Epithelial cell of proximal tubule (primary cell): ENCODE measurements around the gene ZDHHC11B. TPM values are rescaled to one million over a fixed set of nuclear protein-coding genes. Genes with fewer than 3 reads are reported as not detected.
"Not testable (repeated sequence)": the region's sequence is repeated elsewhere in the genome, so short reads cannot be mapped to it uniquely, and the experiment has no call there.

Experiments
- DNase-seq: peaks from one replicate; pipeline ENCODE4 v3.0.0-alpha.2; 2011; ENCODE audit warnings: low read depth
- H3K4me3 ChIP-seq: 2 replicates; pipeline ENCODE4 v1.5.1; 2011; ENCODE audit warnings: low read depth, mild to moderate bottlenecking, low read length
- total RNA-seq: library from RNA; depleted of rRNA; stranded (reverse); fragments of >200 nt; gene quantifications from 2 replicates; pipeline ENCODE4 v1.2.3, GENCODE V29; 2015
- TF ChIP-seq, protein P1 (sequence below): conservative IDR thresholded peaks from 2 replicates; pipeline ENCODE4 v1.5.1; 2012; ENCODE audit warnings: low read depth, mild to moderate bottlenecking, low read length

ZDHHC11B gene
- total RNA-seq, 1 donor from 2014 or later = not detected

DNA sequence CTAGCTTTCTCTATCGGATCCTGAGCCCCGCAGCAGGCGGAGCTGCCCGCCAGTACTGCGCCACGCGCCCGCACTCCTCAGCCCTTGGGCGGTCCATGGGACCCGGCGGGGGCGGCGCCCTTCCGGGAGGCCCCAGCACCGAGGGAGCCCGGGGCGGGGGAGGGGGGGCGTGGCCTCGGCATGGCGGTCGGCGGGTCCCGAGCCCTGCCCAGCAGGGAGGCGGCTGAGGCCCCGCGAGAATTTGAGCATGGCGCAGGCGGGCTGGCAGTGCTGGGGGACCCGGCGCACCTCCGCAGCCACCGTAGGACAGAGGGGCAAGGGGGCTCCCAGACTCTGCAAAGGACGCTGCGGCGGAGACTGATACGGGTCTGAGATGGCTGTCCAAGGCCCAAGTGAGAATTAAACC, 6.8 kb downstream of the ZDHHC11B start:
- TF ChIP-seq, protein P1, sequence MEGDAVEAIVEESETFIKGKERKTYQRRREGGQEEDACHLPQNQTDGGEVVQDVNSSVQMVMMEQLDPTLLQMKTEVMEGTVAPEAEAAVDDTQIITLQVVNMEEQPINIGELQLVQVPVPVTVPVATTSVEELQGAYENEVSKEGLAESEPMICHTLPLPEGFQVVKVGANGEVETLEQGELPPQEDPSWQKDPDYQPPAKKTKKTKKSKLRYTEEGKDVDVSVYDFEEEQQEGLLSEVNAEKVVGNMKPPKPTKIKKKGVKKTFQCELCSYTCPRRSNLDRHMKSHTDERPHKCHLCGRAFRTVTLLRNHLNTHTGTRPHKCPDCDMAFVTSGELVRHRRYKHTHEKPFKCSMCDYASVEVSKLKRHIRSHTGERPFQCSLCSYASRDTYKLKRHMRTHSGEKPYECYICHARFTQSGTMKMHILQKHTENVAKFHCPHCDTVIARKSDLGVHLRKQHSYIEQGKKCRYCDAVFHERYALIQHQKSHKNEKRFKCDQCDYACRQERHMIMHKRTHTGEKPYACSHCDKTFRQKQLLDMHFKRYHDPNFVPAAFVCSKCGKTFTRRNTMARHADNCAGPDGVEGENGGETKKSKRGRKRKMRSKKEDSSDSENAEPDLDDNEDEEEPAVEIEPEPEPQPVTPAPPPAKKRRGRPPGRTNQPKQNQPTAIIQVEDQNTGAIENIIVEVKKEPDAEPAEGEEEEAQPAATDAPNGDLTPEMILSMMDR = no peak
- H3K4me3 ChIP-seq = no peak overlapping the region
- DNase-seq = no peak

DNA sequence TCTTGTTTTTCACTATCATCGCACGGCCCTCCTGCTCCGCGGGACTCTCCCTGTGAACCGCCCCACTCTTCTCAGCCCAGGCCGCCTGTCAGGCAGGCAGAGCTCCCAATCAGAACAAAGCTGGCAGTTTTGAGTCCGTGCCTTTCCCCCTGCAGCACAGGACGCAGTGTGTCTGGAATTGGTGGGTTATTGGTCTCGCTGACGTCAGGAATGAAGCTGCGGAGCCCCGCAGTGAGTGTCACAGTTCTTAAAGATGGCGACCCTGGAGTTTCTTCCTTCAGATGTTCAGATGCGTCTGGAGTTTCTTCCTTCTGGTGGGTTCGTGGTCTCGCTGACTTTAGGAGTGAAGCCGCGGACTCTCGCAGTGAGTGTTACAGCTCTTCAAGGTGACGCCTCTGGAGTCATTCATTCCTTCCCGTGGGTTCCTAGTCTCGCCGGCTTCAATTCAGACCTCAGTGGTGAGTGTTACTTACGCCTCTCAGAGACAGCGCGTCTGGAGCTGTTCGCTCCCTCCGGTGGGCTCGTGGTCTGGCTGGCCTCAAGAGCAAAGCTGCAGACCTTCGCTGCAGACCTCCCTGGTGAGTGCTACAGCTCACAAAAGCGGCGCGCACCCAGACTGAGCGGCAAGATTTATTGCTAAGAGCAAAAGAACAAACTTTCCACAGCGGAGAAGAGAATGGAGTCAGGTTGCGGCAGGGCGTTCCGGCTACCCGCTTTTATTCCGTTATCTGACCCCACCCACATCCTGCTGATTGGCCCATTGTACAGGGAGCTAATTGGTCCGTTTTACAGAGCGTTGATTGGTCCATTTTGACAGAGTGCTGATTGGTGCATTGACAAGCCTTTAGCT, 7.4 kb downstream of the ZDHHC11B start:
- no peak for DNase-seq
- TF ChIP-seq, protein P1 = no peak
- H3K4me3 ChIP-seq = no peak overlapping the region

DNA sequence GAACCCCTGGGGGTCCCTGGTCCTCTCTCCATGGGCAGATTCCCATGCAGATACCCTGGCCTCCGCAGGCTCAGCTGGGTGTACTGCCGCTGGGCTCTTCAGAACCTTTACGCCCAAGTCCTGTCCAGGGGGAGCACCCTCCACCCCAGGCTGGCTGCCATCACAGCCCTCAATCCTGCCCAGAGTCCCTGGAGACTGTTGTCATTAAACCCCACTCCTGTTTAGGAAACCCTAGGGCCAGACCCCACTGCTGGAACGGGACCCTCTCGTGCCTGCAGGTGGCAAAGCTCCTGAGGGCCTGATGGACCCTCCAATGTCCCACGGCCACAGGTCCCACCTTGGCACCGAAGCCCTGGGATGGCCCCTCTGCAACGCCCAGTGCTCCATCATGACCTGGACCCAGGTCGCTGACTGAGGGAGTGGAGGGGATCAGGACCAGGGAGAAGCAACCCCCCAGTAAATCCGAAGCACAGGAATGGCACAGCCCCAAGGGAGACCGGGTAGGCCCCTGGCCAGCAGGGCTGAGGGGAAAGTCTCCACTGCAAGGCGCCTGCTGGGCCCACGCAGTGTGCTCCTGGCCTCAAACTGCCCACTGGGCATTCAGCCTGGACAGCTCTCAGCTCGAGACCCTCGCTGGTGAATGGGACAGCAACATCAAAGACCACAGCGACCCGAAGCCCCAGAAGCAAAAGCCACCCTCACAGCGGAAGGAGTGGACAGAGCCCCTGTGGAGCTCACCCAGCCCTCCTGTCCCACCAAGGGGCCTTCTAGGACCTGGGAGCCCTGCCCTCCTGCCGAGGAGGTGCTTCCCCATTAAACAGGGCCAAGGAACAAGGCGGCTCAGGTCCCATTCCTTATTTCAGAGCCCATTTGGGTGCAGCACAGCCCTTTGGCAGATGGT, 8.3 kb downstream of the ZDHHC11B start:
- TF ChIP-seq, protein P1 = no peak
- no peak for DNase-seq
- H3K4me3 ChIP-seq = no peak overlapping the region

DNA sequence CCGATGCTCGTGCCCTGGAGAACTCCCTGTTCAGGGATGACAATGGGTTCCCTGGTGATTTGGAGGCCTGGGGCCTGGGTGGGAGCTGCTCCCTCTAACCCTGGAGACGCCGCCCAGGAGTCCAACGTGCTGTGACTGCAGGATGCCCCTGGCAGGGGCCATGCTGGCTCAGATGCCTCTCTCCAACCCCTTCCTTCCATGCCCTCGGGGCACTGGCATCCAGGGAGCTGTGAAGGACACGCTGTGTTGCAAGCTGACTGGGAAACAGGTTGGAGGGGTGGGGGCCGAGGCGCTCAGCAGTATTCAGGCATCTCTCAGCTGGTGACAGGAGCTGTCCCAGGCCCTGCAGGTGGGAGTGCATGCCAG, 9.0 kb downstream of the ZDHHC11B start:
- DNase-seq, H3K4me3 ChIP-seq: not testable (repeated sequence)

DNA sequence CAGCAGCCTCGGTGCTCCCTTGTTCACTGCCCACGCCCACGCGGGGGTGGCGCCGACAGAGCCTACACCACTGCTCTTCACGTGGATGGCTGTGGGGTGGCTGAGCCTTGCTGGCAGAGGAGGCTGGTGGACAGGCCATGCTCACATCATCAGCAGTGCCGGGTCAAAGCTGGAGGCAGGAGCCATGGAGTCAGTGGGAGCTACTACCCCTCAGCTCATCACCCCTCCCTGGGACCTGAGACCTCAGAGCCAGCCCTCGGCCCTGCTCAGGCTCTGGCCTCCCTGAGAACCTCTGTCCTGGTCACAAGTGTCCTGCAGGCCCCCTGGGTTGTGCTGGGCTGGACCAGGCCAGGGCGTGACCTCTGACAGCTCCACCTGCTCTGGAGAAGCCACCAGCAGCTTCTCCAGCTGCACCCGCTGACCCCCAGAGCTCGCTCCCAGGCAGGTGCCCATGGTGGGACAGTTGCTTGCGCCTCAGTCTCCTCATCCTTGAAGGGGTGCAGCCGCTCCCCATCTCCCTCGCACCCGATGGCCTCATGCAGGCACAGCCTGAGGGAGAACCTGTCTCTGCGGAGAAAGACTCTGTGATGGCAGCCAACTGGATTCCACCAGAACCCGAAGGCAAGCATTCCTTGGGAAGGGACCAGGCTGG, 9.5 kb downstream of the ZDHHC11B start:
- H3K4me3 ChIP-seq = not testable (repeated sequence)

DNA sequence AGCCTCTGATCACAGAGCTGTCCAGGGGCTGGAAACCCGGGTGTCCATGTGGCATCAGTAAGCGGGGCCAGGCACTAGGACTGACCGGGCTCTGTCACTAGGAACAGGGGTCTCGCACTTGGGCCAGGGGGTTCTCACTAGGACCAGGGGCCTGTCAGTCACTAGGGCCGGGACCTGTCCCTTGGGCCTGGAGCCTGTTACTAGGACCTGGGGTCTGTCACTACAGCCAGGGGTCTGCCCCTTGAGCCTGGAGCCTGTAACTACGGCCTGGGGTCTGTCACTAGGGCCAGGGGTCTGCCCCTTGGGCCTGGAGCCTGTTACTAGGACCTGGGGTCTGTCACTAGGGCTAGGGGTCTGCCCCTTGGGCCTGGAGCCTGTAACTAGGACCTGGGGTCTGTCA, 10.2 kb downstream of the ZDHHC11B start:
- not testable (repeated sequence) for DNase-seq

More for the DNA sequence above, 9.5 kb downstream of the ZDHHC11B start:
- not testable (repeated sequence) for DNase-seq

DNA sequence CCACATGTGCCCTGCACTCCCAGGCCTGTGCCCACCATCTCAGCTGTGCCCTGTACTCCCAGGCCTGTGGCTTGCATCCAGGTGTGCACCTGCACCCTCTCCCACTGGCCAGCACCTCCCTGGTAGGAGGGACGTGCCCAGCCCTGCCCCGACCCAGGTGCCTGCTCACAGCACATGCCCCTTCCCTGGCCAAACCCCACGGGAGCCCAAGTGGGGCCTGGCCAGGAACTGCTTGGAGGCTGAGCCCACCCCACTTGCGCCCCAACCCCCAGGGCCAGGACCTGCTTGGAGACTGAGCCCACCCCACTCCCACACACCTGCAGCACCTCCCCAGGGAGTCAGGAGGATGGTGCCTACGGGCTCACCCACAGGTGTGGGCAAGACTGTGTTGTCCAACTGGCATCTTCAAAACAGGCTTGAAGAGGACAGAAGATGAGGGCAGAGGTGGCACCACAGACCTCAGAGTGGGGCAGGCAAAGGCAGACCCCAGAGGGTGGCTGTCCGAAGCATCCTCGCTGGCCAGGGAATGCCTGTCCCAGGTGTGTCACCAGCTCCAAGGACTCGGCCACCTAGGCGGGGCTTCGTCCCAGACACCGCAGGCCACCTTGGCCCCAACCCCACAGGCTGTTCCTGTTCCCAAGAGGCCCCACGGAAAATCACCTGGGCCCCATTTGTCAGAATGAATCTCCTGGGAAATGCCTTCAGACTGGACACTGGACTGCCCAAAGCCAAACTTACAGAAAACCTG, 10.8 kb downstream of the ZDHHC11B start:
- no peak for DNase-seq
- TF ChIP-seq, protein P1 = no peak
- H3K4me3 ChIP-seq = no peak overlapping the region

More for the DNA sequence above, 10.2 kb downstream of the ZDHHC11B start:
- H3K4me3 ChIP-seq = not testable (repeated sequence)

DNA sequence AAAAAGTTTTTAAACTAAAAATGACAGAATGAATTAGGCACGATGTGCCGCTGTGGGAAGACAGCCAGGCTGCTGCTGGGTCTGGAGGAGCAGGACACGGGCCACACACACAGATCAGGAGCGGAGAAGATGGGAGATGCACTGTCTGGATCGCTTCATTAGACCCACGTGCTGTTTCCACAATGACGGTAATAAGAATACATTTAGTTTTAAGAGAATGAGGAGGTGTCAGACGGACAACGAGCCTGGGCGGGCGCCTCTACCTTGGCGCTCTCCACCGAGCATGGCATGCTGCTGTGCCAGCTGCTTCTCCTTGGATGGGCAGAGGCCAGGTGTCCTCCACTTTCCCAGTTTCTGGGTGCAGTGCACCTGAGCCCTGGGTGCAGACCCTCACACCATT, 11.6 kb downstream of the ZDHHC11B start:
- H3K4me3 ChIP-seq, DNase-seq: not testable (repeated sequence)

DNA sequence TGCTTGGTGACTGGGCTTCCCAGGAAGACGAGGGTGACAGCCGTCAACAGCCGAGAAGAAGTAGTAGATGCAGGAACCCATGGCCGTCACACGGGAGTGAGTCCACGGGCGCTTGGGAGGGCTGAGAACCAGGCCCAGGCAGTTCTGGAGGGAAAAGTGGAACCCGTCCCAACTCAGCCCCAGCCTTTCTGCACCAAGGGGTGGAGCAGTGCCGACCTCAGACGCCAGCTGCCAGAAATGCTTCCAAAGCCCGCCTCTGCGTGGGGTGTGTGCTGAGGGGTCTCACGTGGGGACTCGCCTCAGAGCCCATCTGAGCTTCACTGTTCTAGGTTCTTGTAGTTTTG, 12.0 kb downstream of the ZDHHC11B start:
- not testable (repeated sequence) for H3K4me3 ChIP-seq, DNase-seq

DNA sequence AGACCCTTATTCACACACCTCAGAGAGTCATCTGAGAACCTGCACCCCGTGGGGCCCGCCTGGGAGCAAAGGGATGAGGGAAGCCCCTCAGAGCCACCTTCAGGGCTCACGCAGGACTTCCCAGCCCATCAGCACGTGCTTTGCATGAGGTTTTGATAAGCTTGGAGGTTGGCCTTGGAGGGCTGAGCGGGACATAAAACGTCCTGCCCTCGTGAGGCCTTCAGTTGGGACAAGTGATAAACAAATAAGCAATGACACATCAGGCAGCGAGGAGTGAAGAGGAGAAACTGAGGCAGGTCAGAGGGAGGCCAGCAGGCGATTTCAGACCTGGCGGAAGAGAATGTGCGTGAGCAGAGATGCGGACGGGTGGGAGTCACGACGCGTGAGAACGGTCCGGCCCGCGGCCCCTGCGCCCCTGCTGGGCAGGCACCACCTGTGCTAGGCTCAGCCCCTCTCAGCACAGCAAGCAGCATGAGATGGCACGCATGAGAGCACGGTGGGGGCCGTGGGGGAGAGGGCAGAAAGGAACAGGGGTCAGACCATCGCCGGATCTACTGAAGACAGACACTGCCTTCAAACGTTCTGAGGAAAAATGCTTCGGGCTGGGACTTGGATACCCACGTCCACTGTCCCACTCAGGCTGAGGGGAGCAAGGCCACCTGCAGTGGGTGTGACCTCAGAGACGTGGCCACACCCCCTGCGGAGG, 12.5 kb downstream of the ZDHHC11B start:
- H3K4me3 ChIP-seq, DNase-seq: not testable (repeated sequence)

DNA sequence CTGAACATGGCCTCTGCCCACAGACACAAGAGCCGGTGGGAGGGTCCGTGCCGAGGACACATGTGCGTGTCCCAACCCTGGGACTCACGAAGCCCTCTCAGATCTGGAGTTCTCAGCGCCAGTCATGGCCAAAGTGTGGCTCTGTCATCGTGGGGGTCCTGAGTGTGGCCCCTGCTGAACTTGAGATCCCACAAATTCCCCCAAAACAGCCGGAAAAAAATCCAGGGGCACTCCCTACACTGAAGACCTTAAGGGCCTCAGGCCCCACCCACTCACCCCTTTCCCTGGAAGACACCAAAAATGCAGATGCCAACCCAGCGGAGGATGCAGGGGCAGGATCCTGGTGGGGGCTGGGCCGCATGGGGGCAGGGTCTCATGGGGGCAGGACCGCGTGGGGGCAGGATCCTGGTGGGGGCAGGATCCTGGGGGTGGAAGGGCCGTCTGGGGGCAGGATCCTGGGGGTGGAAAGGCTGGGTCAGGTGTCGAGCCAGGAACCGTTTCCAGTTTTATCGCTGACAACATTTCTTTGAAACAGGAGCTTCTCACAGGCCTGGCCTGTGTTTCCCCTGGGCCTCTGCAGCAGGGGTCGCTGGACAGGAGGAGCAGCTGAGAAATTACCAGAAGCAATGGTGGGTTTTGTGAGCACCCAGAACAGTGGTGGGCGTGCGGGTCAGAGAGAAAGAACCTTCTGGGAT, 13.3 kb downstream of the ZDHHC11B start:
- not testable (repeated sequence) for H3K4me3 ChIP-seq

DNA sequence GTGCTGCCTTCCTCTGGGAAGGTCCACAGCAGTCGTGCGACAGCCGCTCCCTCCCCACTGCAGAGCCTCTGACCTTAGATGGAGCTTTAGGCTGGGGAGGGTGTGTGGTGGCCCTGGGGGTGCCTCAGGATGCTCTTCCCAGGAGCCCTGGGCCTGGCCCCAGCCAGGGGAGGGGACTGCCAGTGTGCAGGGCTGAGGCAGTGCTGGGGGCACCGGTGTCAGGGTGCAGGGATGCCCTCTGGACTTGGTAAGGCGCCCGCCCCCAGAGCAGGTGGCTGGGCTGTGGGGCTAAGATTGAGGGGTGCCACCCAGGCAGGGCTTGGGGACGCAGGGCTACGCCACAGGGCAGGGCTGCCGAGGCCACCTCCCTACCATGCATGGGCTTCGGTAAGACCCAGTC, 13.9 kb downstream of the ZDHHC11B start:
- DNase-seq, H3K4me3 ChIP-seq: not testable (repeated sequence)

More for the DNA sequence above, 13.3 kb downstream of the ZDHHC11B start:
- DNase-seq = not testable (repeated sequence)
